Kidney epithelial cell (primary cell): Measurements from ENCODE around the gene CCBE1. TPM values are rescaled to one million over a fixed set of nuclear protein-coding genes. Genes with fewer than 3 reads are reported as not detected.

ENCODE experiments used
- DNase-seq: peaks from one replicate; pipeline ENCODE4 v3.0.0-alpha.2; 2010; ENCODE audit warnings: low read depth
- H3K27me3 ChIP-seq: 2 replicates; pipeline ENCODE4 v1.6.0; 2011; ENCODE audit warnings: low read length; ENCODE audit not compliant: control insufficient read depth, insufficient read depth
- H3K36me3 ChIP-seq: 2 replicates; pipeline ENCODE4 v1.5.1; 2011; ENCODE audit warnings: low read length; ENCODE audit not compliant: control insufficient read depth, insufficient read depth
- H3K4me3 ChIP-seq: 2 replicates; pipeline ENCODE4 v1.5.1; 2011; ENCODE audit warnings: low read depth, mild to moderate bottlenecking, control low read depth, low read length
- total RNA-seq: library from RNA; depleted of rRNA; stranded (reverse); fragments of >200 nt; gene quantifications from 2 replicates; pipeline ENCODE4 v1.2.3, GENCODE V29; 2015
- TF ChIP-seq, protein P1 (sequence below): IDR thresholded peaks from 2 replicates; pipeline ENCODE4 v1.5.1; 2011; ENCODE audit warnings: mild to moderate bottlenecking, moderate library complexity, low read length, control low read depth, inconsistent platforms; ENCODE audit not compliant: insufficient read depth, poor library complexity, severe bottlenecking

CCBE1 gene
- total RNA-seq, 1 donor from 2014 or later, result 1.2 TPM

- TF ChIP-seq, protein P1, sequence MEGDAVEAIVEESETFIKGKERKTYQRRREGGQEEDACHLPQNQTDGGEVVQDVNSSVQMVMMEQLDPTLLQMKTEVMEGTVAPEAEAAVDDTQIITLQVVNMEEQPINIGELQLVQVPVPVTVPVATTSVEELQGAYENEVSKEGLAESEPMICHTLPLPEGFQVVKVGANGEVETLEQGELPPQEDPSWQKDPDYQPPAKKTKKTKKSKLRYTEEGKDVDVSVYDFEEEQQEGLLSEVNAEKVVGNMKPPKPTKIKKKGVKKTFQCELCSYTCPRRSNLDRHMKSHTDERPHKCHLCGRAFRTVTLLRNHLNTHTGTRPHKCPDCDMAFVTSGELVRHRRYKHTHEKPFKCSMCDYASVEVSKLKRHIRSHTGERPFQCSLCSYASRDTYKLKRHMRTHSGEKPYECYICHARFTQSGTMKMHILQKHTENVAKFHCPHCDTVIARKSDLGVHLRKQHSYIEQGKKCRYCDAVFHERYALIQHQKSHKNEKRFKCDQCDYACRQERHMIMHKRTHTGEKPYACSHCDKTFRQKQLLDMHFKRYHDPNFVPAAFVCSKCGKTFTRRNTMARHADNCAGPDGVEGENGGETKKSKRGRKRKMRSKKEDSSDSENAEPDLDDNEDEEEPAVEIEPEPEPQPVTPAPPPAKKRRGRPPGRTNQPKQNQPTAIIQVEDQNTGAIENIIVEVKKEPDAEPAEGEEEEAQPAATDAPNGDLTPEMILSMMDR, result no peak
- H3K4me3 ChIP-seq, result no peak overlapping the region
- no peaks in the 10 kb centered on the region for H3K36me3 ChIP-seq
- DNase-seq, result no peak
- H3K27me3 ChIP-seq, result no peaks in the 10 kb centered on the region
Observed at GRCh38 chr18:59565957-59566356, 131.3 kb downstream of the CCBE1 start.

- Histone ChIP-seq H3K27me3 (no peaks in the 10 kb centered on the region), H3K36me3 (no peaks in the 10 kb centered on the region), H3K4me3 (no peak overlapping the region)
- DNase-seq, result no peak
- TF ChIP-seq, protein P1, result no peak
Observed at GRCh38 chr18:59564561-59564960, 132.7 kb downstream of the CCBE1 start.

GRCh38 chr18:59563176-59563785 is 133.9 kb downstream of the CCBE1 start:
- TF ChIP-seq, protein P1, result no peak
- DNase-seq, result no peak
- no peaks in the 10 kb centered on the region for H3K36me3 ChIP-seq
- H3K27me3 ChIP-seq, result no peaks in the 10 kb centered on the region
- no peak overlapping the region for H3K4me3 ChIP-seq

- H3K4me3 ChIP-seq, result no peak overlapping the region
- TF ChIP-seq, protein P1, result no peak
- no peaks in the 10 kb centered on the region for H3K36me3 ChIP-seq
- H3K27me3 ChIP-seq, result no peaks in the 10 kb centered on the region
- no peak for DNase-seq
Observed at GRCh38 chr18:59562751-59563150, 134.5 kb downstream of the CCBE1 start.

DNA sequence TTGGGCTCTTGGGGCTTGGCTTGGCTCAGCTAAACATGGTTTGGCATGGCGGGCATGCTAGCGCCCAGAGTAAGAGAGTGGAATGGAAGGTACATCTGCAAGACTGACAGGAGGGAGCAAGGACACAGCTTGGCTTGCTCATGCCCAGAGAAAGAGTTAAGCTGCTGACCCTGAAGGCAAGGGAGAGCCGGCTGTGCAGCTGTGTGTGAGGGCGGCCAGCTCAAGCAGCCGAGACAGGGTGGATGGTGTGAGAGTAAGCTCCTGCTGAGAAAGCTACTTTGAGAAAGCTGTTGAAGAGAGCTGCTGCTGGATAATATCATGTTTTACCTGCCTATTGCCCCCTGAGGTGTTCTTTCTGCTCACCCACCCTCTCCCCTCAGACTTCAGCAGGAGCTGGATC is 135.6 kb downstream of the CCBE1 start:
- Histone ChIP-seq H3K27me3 (no peaks in the 10 kb centered on the region), H3K4me3 (no peak overlapping the region), H3K36me3 (no peaks in the 10 kb centered on the region)
- TF ChIP-seq, protein P1, result no peak
- DNase-seq, result no peak

DNA sequence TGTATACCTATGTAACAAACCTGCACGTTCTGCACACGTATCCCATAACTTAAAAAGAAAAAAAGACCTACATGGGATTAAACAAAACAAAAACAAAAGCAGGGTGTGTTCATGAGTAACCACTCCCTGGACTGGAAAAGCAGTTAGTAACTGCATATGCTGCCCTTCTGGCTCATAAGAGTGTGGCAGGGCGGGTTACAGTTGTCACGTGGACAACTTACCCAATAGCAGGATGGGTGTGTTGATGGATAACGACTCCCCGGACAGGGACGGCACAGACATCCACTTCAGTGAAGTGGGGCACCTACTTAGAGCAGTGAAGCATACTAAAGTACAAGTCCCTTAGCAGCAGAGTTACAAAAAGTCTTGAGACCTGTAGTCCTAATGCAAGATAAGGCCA is 136.7 kb downstream of the CCBE1 start:
- no peaks in the 10 kb centered on the region for H3K36me3 ChIP-seq
- H3K4me3 ChIP-seq, result no peak overlapping the region
- H3K27me3 ChIP-seq, result no peaks in the 10 kb centered on the region
- DNase-seq, result no peak
- TF ChIP-seq, protein P1, result no peak
